GM19043 (cell line): Measurements from ENCODE around the gene EPB41L2.
"Not testable (repeated sequence)": the region's sequence is repeated elsewhere in the genome, so short reads cannot be mapped to it uniquely, and the experiment has no call there.

Experiments
- ATAC-seq: cut with Tn5 transposase; IDR thresholded peaks from one replicate; pipeline ENCODE4 v1.9.1; 2021; ENCODE audit warnings: low read depth; ENCODE audit not compliant: unreplicated experiment

Gene EPB41L2

DNA sequence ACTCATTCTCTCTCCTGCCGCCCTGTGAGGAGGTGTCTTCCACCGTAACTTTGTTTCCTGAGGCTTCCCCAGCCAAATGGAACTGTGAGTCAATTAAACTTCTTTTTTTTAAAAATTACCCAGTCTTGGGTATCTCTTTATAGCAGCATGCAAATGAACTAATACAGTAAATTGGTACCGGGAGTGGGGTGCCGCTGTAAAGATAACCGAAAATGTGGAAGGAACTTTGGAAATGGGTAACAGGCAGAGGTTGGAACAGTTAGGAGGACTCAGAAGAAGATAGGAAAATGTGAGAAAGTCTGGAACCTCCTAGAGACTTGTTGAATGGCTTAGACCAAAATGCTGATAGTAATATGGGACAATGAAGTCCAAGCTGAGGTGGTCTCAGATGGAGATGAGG, 55.8 kb downstream of the EPB41L2 start:
- ATAC-seq, result no peak

DNA sequence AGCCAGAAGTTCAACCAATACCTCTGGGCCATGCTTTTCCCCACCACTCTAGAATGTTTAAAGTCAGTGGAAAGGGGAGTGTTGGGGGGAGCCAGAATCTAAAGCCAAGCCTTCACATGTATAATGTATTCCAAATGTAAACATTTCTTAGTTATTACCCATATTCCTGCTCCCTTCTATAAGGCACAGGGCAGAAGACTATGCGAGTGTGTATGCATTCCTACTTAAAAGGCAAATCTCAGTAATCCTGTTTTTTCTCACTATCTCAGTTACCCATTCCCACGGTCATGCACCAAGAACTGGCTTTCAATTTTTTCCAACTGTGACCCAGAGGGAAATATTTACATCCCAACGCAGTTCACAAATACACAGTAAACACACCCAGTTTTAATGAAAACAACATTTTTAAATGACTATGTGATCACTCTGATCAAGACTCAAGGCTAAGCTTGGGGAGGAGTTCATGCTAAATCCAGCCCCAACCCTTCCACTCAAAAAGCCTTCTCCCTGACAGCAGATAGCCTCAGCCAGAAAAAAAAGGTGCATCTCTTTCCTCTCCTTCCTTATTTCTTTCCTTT, 57.5 kb downstream of the EPB41L2 start:
- ATAC-seq, result no peak

DNA sequence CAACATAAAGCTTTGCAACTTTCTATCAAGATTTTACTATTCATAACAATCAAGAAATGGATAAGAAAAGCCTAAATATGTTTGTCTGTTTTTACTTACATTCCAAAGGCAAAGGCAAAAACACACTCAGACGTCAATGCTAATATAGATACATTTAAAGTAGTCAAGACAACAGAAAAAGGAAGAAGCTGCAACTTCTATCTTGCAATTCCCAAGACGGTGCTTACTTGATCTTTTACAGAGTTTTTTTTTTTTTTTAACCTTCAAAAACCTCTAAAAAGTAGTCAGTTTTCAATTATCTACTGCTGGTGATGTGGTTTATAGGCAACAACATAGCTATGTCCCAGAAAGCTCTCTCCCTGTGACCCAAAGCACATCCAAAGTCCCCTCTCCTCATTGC, 58.1 kb downstream of the EPB41L2 start:
- ATAC-seq, result no peak

DNA sequence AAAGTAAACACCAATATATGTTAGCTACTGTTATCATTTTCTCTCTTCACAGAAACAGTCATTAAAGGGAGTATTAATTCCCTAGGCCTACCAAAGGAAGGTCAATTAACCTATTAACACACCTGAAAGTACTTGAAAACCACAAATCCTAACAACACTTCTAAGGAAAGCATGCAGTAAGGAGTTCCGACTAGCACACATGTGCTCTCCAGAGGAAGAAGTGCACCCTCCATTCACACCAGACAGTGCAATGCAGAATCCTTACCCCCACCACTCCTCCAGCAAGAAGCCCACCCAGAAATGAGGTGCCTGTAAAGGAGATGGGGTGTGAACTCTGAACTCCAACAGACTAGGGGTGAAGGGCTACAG, 58.7 kb downstream of the EPB41L2 start:
- ATAC-seq, result no peak

DNA sequence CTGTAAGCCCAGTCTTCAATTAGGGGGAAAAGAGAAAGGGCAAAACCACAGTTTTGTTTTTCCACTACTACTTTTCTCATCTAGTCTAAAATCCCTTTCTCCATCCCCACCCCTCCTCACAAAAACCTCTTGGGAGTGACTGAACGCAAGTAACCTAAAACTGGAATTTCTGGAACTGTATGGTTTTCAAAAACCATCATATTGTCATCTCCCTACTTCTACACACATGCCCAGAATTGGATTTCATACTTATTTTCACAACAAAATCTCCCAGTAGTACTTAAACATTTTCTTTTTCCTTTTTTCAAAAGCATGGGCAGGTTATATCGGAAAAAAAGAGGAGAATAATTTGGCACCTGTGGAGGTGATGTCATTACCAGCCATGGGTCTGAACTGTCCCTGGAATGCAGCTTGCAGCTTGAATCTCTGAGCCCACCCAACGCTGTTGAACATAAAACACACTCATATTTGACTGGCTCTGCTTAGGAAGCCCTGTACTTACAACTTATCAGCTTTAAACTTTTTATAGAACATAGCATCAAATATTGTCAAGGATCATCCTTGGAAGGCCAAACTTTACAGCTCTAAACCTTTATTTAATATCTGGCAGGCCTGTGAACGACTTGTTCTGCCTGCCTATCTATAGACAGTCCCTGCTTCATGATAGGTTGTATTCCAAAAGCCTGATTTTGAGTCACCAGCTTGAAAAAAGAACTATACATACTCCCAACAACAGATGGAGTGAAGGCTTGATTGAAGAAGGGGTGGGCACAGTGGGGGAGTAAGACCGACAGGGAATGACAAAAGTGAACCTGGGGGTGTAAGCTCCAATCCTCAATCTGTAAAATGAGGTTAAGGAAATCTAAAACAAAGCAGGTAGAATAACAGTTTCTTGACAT, 59.3 kb downstream of the EPB41L2 start:
- ATAC-seq, result no peak

DNA sequence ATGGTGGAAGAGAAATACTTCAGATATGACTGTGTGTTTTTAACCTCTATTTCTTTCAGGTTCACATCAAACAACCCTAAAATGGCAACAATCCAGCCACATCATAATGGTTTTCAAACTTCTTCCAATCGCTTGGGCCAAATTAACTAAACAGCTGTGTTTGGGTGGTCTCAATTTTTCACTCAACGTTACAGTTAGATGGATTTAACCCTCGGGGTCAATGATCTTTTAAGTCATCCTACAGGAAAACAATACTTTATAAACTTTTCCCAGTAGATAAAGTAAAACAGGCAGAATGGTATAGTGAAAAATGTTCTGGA, 60.4 kb downstream of the EPB41L2 start:
- ATAC-seq, result no peak

DNA sequence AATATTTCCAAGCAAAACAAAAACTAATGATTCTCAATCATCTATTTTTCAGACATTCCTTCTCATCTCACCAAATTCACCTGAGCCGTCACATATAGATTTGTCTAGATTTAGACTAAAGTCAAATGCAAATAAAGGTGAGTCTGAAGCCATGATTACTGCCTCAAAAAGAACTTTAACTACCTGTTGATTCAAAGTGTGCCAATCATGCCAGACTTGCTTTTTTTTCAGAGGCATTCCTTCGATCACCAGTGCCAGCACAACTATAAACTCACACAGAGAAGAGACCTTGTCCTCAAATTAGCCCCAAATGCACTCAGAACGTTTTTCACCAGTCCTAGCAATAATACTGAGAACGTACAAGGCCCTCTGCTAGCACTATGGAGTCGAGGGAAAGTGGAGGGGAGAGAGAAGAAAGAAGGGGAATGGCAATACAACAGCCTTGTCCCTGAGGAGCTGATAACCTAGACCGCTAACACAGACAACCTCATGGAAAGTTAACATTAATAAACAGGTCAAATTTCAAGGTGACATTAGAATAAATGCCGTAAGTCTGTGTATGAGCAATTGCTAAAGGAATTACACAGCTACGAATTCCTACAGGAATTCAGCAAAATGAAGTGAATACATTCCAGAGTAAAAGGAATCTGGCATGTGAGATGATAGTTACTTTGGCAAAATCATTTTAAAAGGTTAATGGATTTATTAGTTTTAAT, 60.9 kb downstream of the EPB41L2 start:
- ATAC-seq, result no peak

DNA sequence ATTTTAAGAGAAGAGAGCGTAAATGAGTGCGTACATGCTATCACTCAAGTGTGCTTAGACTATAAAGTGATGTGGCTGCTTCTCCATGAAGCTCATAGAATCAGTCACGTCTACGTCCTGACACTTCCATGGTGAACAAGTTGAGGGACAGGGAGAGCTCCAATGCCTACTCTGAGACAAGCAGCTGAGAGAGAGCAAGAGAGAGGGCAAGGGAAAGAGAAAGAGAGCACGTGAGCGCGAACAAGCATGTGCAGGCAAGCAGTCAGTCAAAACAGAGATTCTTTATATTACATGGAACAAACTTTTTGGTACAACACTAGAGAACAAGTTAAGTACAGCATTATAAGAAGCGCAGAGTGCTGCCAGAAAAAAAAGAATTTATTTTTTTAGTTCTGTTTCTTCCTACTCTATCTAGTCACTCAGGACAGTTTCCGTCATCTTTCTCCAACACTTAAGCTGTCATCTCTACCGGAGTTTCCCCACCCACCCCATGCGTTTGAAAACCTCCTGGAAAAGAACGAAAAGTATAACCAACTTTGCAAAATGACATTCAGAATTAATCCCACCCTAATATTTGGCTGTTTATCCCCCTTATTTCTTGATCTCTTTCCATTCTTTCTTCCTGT, 61.8 kb downstream of the EPB41L2 start:
- ATAC-seq, result no peak

DNA sequence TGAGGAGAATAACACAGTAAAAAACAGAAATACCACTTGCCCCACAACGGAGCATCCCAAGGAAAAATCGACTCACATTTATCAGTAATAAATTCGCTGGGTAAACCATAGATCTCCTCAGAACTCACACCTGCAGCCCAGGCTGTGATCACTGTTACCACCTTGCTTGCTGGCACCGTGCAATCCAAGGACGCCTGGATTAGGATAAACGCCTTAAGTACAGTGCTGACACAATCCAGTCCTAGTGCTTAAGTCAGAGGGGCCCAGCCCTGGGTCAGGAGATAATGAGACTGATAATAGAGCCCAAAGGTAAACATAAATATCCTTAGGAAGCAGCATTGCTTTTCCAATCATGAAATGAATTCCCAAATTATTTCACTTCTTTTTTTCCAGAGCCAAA, 62.5 kb downstream of the EPB41L2 start:
- ATAC-seq, result no peak

DNA sequence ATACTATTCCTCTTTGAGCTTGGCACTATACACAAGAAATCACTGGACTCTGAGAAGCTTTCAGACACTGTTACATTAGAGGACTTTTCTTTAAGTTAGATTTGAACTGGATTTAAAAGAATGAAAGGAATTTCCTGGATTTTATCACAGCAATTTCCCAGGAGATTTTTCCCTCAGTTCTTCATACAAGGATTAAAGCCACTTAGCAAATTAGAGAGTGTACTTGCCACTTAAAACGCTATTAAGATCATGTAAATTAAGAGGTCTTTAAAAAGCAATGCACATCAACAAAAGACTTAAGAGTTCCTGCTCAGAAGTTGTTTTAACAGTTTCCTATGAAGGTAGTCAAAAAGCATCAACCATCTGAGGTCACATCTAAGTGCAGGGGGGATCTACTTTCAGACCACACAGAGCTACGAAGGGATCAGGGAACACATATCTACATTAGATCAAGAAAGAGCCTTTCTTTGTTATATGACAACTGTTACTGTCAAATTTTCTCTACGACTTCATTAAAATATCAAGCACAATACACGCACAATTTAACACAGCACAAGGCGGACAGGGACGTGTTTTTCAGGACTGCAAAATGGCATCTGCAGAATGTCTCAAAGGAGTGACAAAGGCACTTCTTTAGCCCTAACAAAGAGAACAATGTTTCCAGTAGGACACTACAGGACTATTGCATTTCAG, 65.8 kb downstream of the EPB41L2 start:
- no peak for ATAC-seq

DNA sequence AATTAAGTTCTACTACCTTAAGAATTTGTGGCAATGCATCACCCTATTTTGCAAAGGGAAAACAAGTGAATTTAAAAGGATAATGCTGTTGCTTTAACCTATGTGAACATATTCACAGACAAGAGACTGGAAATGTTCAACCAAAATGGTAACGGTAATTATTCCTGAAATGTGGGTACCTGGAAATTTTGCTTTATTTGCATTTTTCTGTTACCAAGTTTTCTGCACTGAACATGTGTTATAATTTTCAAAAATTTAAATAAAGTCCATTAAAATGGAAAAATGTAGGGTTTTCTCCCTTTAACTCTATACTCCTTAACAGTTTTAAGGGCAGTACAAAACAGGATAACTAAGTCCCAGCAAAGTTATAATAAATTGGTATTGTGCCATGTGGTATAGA, 66.4 kb downstream of the EPB41L2 start:
- no peak for ATAC-seq

DNA sequence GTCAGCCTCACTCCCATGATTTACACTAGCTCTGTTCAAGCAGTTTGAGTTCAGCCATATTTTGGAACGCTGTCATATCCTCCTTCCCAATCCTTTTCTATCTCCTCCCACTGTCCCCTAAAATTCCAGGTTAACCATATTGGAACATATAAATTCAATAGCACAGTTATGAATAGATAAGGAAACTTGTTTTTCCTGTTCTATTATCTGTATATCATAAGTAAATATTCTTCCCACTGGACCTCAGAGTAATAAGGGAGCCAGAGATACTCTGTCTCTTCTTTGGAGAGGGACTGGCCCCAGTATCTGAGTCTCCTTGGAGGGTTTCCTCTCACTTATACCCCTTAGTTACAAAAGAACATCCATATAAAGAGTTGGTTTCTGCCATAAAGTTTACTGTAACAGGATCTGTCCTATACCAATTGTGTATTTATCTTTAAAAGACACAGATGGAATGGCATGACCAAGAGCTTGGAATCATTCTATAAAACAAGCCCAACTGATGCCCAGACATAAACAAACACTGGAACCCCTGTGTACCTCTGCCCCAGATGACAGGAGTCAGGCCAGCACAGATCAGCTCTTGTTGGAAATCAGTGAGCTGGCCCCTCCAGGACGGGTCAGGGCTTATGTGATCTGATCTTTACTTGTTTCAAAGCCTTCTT, 67.1 kb downstream of the EPB41L2 start:
- ATAC-seq, result no peak

DNA sequence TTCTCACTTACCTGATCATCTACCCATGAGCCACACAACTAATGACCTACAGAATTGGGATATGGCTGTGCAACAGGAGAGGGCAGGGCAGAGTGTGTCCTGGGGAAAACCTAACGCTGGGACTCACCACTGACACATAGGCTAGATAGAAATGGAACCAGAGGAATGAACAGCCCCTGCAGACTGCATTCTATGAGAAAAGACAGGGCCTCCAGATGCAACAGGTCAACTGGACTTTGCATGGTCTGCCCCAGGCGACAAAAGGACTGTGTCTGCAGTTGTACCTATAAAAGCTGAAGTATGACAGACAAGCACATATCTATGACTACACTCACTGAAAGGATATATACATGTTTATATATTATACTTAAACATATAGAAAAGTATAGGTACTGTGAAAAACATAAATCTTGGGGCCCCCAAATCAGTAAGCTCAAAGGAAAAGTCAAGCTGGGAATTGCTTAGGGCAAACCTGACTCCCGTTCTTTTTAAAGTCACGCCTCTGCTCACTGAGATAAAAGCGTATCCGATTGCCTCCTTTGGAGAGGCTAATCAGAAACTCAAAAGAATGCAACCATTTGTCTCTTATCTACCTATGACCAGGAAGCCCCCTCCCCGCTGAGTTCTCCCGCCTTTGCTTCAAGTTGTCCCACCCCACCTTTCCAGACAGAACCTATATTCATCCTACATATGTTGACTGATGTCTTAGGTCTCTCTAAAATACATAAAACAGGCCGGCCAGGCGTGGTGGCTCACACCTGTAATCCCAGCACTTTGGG, 68.5 kb downstream of the EPB41L2 start:
- ATAC-seq, result no peak

DNA sequence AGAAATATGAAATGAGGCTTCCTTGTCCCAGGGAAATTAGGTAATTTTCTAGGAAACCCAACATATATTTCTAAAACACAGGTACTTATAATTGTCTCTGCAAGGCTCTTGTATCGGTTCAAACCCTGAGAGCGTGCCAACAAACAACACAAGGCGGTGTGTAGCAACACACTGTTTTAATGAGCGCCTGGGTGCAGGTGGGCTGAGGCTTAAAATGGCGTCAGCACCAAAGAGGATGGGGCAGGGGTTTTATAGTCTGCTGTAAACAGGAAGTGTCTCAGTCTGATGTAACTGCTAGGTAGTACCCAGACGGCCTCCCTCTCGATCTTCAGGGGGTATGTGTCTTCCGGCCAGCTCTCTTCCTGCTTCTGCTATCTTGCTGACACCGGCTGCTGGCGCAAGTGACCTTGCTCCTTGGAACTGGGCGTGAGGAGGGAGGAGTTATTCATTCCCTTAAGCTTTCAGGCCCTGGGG, 69.7 kb downstream of the EPB41L2 start:
- no peak for ATAC-seq

DNA sequence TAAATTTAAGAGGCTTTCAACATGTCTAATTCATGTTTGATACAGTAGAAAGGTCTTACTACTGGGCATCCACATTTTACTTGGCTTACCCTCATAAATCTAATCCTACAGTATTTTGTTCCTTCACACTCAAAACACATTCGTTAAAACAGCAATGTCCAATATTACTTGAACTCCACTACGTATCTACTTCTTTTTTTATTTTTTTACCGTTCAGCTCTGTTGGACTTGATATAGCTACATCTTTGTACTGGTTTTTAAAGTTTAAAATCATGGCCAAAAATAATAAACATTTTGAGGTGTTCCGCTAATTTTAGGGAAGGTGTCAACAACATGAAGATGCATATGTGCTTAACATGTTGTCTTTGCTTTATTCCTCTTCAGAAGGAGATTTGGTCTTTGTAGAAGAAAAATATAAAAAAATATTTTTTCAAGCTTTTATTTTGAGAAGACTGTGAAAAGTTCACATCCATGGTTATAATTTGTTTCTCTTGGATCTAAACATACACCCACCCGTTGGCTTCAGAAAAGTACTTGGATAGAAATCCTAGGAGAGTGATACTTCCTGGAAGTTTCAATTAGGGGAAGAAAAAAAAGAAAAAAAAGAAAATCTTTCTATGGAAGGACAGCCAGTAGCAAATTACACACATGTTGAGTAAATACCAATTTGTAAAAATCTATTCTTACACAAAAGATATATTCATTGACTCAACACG, 71.5 kb downstream of the EPB41L2 start:
- ATAC-seq, result no peak

DNA sequence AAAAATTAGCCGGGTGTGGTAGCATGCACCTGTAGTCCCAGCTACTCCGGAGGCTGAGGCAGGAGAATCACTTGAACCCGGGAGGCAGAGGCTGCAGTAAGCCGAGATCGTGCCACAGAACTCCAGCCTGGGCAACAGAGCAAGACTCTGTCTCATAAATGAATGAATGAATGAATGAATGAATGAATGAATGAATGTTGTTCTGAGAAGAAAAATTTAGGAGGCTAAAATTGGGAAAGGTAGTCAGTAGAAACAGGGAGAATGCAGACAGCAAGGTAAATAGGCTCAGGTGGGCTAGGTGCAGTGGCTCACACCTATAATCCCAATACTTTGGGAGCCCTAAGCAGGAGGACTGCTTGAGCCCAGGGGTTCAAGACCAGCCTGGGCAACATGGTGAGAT, 75.5 kb downstream of the EPB41L2 start:
- ATAC-seq, result not testable (repeated sequence)

DNA sequence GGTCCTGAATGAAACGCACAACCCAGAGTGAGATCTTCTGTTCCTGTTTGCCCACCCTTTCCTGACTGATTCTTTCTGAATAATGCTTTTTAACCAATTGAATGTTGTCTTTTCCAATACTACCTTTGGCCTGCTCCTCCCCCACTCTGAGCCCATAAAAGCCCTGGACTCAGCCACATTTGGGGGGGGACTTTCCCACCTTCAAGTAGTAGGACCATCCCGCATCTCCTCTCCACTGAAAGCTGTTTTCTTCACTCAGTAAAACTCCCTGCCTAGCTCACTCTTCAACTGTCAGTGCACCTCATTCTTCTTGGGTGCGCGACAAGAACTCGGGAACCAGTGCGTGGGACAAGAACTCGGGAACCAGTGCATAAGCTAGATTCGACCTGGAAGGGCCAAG, 77.9 kb downstream of the EPB41L2 start:
- ATAC-seq, result no peak

DNA sequence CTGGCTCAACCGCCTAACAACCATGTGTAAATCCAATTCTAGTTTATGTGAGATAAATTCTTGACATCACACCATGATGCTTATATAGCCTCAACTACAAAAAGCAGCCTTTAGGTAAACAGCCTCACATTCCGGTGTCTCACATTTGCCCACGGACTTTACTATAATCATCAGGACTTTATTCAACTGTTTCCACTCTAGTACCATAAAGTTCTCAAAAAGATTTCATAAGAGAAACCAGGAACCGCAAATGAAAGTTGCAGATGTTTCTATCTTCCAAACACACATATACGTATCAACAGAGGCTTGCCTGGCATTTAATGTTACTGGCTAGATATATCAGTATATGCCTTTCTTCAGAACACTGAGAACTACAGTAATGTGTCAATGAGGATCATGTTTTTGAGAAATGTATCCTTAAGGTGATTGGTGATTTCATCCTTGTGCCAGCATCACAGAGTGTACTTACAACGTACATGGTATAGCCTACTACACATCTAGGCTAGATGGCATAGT, 80.0 kb downstream of the EPB41L2 start:
- ATAC-seq, result no peak

DNA sequence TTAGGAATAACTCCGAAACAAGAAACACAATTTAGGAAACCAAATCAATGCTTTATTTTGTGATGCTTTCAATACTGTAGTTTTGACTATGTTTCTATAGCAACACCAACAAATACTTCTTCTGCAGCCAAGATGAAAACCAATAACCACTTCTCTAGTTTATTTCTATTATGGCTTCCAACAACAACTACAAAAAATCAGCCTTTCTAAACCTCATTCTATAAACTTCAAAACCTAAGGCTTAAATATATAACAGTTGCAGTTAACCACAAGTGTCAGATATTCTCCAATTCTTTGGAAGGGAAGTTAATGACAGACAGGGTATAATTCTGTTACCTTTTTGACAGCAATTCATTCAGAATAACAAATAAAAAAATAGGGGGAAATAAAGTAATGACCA, 80.9 kb downstream of the EPB41L2 start:
- no peak for ATAC-seq
